Stimulated activated CD4-positive, alpha-beta T cell treated with anti-CD3 and anti-CD28 coated beads, TNF-alpha, amount 100 ng/mL, for 48 hours (primary cell): ENCODE measurements around the gene TMED4.
"Not testable (repeated sequence)": the region's sequence is repeated elsewhere in the genome, so short reads cannot be mapped to it uniquely, and the experiment has no call there.

Experiments
- DNase-seq, 3 donors: peaks; one replicate each; pipeline ENCODE4 v3.0.0-alpha.2; 2020; ENCODE audit warnings: low read depth in 3 of 3

Gene TMED4

DNA sequence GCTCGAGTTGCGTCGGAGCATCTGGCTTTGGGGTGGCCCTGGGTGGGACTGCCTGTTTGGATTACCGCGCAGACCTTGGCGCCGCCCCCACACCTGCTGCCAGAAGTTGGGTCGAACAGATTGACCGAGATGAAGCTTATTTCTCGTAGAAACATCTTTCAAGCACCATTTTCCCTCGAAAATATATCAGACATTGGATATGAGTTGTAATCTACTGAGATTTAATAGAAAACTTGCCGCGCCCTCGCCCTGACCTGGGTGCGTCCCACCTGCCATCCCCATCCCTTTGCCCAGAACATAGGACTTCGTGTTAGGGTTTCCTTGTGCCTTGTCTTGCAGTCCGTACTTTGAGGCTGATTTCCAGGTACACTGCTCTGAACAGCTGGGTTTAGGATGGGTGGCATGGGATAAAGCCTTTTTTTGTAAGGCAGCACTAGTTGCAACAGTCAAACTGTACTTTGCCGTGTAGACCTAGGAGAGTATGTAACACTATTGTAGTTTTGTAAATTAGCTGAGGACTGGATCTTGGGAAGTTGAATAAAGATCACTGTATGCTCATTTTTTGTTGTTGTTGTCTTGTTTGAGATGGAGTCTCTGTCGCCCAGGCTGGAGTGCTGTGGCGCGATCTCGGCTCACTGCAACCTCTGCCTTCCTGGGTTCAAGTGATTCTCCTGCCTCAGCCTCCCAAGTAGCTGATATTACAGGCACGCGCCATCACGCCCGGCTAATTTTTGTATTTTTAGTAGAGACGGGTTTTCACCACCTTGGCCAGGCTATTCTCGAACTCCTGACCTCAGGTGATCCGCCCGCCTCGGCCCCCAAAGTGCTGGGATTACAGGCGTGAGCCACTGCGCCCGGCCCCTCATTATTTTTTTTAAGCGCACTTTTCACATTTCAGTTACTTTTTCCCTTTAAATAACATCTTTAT is 25.4 kb upstream of the TMED4 start:
- DNase-seq = no peak

DNA sequence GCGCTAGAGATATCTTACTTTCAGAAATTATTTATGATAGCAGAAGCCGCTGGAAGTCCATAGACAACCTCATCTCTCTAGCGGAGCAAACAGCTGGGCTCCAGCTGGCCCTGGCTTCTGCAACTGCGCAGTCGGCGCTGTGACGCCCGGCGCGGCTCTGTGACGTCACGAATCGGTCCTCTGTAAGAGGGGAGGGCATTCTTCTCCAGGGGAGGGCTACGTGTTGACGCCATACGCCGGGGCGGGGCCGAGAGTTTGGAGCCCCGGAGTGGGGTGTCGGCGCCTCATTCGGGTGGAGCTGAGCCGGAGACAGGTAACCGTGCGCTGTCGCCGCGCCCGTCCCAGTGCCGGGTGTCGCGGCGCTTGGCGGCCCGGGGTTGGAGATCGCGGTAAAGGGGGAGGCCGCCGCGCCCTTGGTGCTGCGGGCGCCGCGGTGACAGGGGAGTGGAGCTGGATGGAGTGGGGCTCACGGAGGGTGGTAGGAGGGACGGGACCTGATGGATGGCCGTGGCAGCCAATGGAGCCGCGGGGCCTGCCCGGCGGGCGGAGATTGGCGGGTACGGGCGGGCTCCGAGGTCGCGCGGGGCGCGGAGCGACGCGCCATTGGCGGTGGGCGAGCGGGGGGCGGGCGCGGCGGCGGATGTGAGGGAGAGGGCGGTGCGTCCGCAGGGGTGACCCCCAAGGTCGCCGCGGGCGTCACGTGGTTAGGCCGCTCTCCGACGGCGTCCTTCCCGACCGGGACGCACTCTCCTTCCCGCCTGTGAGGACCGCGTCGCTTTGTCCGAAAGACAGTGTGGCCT is 24.5 kb upstream of the TMED4 start, which contains the start of gene OGDH:
OGDH (plus strand) TSS at position 287 of the 800 bp plus-strand sequence. CDS start 17,717 bp downstream, outside the sequence.
- peak; percentile 99 to 100 (median 99) for DNase-seq

DNA sequence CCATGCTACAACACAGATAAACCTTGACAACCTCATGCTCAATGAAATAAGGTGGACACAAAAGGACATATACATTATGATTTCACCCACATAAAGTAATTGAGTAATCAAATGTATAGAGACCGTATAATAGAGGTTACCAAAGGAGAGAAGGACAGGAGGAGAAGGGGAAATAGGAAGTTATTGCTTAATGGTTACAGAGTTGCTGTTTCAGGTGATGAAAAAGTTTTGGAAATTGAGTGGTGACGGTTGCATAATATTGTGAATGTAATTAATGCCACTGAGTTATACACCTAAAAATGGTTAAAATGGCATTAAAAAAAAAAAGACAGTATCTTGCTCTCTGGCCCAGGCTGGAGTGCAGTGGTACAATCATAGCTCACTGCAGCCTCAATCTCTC is 22.9 kb upstream of the TMED4 start:
- DNase-seq = no peak

DNA sequence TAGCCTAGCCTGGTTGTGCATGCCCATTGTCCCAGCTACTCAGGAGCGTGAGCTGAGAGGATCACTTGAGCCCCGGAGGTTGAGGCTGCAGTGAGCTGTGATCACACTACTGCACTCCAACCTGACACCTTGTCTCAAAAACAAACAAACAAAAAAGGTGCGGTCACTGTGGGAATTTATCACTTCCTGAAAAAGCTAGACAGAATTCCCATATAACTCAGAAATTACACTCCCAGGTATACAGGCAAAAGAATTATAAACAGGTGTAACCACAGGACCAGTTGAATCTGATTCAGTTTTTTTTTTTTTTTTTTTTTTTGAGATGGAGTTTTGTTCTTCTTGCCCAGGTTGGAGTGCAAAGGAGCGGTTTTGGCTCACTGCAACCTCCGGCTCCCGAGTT is 21.2 kb upstream of the TMED4 start:
- no peak for DNase-seq

DNA sequence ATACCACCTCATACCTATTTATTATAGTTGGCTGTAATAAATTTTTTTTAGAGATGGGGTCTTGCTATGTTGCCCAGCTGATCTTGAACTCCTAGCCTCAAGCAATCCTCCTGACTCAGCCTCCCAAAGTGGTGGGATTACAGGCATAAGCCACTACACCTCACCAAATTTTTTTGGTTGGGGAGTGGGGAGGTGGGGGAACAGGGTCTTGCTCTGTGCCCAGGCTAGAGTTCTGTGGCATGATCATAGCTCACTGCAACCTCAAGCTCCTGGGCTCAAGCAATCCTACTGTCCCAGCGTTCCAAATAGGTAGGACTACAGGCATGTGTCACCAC is 20.5 kb upstream of the TMED4 start:
- DNase-seq = no peak

DNA sequence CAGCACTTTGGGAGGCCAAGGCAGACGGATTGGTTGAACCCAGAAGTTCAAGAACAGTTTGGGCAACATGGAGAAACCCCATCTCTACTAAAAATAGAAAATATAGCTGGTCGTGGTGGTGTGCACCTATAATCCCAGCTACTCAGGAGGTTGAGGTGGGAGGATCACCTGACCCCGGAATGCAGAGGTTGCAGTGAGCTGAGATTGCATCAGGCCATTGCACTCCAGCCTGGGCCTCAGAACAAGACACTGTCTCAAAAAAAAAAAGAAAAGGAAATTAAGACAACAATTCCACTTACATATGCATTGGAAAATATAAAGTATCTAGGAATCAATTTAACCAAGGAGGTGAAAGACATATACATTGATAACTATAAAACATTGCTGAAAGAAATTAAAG is 17.2 kb upstream of the TMED4 start:
- no peak for DNase-seq

DNA sequence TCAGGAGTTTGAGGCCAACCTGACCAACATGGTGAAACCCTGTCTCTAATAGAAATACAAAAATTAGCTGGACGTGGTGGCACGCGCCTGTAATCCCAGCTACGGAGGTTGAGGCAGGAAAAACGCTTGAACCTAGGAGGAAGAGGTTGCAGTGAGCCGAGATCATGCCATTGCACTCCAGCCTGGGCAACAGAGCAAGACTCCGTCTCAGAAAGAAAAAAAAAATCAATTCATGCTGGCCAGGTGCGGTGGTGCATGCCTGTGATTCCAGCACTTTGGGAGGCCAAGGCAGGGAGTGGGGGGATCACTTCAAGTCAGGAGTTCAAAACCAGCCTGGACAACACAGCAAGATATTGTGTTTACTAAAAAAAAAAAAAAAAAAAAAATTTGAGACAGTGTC is 15.2 kb upstream of the TMED4 start:
- DNase-seq = not testable (repeated sequence)

DNA sequence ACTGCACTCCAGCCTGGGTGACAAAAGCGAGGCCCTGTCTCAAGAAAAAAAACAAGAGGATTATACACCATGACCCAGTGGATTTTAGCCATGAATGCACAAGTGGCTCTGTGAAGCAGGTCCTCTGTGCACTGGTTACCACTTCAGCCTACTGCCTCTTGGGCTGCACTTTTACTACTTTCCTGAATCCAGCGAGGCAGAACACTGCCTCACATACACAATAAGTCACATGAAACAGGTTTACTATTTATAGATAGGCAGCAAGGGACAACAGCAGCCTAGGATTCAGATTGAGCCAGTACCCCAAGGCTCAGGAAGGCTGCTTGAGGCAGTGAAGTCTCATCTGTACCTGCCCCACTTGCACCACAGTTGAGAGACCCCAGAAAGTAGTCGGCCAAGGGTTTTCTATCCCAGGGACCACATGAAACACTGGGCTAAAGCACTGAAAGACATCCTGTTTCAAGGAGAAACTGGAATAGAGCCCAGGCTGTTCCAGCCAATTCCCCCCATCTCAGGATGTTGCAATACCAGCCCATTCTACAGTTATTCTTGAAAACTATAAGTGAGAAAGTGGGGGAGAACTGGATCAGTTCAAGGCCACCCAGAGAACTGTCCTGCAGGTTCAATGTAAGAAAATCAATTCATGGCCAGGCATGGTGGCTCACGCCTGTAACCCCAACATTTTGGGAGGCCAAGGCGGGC is 14.1 kb upstream of the TMED4 start:
- DNase-seq = no peak

DNA sequence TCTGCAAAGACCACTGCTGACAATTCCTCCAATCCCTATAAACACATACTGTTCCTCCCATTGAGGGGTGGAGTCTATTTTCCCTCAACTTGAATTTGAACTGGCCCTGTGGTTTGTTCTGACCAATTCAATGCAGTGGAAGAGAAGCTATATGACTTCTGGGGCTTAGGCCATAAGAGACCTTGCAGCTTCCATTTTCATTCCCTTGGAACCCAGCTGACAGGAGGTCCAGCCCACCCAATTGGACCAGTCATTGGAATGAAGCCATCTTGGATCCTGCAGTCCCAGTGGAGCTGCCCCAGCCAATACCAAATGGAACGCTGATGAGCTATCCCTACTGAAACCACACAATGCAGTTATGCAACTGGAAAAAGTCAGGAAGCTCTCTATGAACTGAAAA is 8.9 kb upstream of the TMED4 start:
- DNase-seq = no peak

DNA sequence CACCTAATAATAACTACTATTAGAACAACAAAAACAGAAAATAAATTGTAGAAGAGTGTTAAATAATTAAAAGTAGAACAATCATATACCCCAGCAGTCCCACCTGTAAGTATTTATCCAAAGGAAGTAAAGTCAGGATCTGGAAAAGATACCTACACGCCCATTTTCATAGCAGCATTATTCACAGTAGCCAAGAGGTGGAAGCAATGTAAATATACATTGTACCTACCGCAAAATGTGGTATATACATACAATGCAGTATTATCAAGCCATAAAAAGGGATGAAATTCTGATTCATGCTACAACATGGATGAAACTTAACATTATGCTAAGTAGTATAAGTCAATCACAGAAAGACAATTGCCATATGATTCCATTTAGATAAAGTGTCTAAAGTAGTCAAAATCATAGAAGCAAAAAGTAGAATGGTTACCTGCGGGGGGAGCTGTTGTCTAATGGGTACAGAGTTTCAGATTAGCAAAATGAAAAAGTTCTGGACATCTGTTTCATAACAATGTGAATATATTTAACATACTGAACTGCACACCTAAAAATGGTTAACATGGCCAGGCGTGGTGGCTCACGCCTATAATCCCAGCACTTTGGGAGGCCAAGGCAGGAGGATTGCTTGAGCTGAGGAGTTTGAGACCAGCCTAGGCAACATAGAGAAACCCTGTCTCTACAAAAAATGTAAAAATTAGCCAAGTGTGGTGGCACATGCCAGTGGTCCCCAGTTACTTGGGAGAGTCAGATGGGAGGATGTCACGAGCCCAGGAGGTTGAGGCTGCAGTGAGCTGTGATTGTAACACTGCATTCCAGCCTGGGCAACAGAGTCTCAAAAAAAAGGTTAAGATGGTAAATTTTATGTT is 6.0 kb upstream of the TMED4 start:
- DNase-seq = peak in 1 of 3 donors; percentile 48

DNA sequence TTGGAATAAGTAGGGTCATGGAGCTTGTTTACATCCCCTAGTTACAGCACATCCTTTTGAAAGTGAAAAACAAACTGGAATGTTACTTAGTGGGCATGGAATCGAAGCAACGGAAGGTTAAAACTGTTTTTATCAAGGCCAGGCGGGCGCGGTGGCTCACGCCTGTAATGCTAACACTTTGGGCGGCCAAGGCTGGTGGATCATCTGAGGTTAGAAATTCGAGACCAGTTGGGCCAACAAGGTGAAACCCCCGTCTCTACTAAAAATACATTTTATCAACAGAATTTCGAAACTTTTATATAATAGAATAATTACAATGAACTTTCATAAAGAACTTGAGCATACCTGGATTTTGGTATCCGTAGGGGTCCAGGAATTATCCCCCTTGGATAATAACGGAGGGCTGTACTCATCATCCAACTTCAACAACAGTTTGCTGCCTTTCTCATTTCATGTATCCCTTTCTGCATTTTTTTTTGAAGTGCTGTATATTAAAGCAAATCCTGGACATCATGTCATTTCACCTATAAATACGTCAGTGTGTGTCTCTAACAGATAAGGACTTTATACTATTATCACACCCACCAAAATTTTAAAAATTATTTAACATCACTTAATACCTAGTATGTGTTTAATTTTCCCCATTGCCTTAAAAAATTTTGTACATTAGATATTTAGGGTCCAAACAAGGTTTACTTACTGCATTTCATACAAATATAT is 1.3 kb upstream of the TMED4 start:
- no peak for DNase-seq

DNA sequence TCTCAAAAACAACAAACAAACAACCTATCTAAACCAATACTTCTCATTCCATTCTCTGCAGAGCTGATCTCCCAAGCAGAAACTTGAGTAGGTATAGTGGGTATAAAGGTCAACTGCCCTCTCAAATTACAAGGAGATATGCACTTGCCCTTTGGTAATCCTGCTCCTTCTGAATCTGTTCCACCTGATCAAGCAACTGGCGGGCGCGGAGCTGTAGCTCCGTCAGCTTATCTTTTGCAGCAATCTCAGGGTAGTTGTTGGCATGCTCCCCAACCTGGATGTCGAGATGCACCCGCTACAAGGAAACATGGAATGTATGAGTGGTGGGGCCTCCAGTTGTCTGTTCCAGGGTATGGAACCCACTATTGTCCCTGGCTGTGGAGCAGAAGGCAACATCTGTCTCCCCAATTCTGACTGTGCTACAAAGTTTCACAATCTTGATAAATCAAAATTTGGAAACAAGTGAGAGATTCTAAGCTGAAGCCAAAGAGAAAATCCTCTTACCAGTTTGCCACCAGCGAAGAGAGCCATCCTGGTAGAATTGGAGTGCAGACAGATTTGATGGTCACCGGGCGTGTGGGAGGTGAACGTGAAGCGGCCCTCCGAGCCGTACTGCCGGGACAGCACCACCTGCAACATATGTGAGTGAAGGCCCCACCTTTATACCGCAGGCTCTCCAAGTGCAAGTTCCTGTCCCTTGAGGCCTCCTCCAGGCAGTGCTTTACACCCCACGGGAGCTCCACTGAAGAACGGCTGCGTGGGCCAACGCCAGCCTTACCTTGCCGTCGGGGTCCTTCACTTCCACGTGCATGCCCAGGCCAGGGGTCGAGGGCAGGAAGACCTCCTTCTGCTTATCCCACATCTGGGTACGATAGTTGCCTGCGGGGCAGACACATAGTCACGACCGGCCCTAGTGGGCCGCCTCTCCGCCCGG is 819 bp downstream of the TMED4 start:
- DNase-seq = peak in 1 of 3 donors; percentile 24

DNA sequence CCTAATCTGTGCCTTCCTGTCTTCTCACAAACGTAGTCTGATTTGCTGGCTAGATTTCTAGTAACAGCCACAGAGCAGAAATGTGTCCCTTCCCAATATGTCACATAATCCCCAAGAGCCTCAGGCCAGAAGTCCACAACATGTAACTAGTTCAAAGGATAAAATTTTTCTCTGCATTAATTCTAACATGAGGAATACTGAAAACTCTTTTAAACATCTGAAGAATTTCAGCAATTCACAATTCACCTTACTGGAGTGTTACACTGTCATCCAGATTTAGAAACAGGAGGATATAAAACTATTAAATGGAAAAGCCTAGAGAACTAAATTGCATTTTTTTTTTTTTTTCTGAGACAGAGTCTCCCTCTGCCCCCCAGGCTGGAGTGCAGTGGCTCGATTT is 5.8 kb downstream of the TMED4 start:
- no peak for DNase-seq

DNA sequence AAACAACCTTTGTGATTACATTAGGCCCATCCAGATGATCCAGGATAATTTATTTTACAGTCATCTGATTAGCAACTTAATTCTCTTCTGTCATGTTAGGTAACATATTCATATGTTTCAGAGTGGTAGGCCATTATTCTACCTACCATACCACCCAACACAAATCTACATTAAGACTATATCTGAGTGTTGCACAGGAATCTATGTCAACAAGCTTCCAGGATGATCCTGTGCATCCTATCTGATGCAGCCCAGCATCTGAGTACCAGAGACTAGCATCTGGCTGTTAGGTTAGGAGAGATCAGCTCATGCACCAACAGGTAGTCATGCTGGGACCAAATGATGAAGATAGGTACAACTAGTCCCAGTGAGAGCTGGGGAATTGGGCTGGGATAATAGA is 7.0 kb downstream of the TMED4 start:
- no peak for DNase-seq

DNA sequence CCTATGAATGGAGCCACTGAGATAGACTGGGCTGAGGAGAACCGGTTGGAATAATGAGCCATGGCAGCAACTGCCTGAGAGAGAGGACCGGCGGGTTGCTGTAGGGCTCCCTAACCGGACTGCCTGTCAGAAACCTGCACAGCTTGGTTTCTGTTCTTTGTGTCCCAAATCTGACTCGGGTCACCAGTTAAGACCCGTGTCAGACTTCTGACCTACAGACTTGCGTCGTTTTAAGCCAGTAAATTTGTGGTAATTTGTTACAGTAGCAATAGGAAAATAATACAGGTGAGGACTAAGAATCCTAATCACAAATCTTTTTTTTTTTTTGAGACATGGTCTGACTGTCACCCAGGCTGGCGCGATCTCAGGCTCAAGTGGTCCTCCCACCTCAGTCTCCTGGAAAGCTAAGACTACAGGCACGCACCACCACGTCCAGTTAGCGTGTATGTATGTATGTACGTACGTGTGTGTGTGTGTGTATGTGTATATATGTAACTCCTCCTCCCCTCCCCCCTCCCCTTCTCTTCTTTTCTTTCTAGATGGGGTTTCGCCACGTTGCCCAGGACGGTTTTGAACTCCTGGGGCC is 7.7 kb downstream of the TMED4 start:
- no peak for DNase-seq

DNA sequence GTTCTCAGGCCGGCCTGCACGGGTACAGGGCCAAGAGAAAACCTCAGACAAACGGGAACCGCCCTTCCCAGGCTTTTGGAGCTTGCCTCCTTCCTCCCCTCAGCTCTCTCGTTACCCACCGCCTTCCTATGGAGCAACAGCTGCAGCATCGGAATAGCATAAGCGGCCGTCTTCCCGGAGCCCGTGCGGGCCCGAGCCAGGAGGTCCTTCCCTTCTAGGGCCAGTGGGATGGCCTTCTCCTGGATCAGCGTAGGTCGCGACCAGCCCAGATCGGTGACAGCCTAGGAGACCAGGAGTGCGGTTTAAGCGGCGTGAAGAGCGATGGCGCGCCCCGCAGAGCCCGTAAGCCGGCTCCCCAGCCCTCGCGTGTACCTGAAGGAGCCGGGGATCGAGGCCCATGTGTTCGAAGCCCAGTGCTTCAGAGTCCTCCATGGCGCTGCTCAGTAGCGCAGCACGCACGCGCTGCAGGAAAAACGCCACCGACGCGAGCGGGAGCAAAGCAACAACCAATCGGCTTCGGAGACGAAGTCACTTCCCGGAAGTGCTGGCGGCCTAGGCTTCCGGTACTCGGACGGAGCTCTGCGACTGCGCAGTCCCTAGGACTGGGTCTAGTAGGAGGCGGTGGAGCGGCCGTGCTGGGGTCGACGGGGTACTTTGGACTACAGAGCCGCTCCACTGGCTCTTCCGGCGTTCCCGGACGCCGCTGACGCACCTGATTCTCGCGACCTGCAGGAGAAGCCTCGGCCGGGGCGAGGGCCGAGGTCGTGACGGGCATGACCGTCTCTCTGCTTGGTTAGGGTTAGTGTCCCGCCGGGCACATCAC is 8.4 kb downstream of the TMED4 start, which contains the start of gene DDX56:
DDX56 (minus strand) TSS at position 445 of the 823 bp plus-strand sequence; CDS start at position 432, 13 bp downstream.
- peak; percentile 88 to 92 (median 89) for DNase-seq

DNA sequence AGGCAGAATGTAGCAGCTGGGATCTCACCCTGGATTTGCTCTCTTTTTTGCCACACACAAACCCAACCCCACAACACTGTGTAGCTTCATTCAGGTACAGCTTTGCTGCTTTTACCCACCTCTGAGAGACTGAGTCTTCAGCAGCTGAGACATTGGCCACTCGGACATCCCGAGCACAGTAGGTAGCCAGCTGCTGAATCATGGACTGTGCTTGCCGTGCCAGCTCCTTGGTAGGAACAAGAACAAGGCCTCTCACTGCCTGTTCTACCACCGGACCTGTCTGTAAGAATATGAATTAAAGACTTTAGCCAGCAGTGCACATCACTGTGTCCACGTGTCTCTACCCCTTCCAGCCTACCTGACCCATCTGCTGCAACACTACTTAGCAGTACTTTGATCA is 9.3 kb downstream of the TMED4 start:
- no peak for DNase-seq

DNA sequence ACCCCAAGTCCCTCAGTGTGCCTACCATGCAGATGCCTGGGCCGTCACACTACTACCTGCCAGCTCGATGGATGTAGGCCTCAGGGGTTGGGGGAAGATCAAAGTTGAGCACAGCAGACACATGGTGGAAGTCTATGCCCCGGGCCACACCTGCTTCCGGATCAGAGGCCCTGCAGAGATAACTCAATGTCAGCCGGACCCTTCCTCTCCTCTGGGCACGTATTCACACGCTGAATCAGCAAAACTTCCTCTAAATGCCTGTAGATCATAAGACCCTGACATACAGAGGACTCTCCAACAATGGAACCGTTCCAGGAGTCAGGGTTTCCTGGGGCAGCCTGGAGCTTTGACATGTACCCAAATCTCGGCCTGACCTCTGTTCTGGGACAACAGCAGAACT is 12.1 kb downstream of the TMED4 start:
- DNase-seq = no peak
